HFFc6 (cell line): Measurements from ENCODE around the gene ZNF330. TPM values are rescaled to one million over a fixed set of nuclear protein-coding genes. Genes with fewer than 3 reads are reported as not detected.

Experiments
- DNase-seq: peaks from one replicate; pipeline ENCODE4 v3.0.0-alpha.2; 2018
- H3K27ac Mint-ChIP-seq: 2 replicates; pipeline ENCODE4 v1.8.0; 2020; ENCODE audit warnings: mild to moderate bottlenecking, mixed read lengths
- H3K27me3 Mint-ChIP-seq: 2 replicates; pipeline ENCODE4 v1.8.0; 2021; ENCODE audit warnings: mild to moderate bottlenecking, moderate library complexity, mixed read lengths; ENCODE audit not compliant: insufficient read depth
- H3K36me3 Mint-ChIP-seq: 2 replicates; pipeline ENCODE4 v1.8.0; 2021; ENCODE audit warnings: low read depth, mixed read lengths
- H3K4me1 Mint-ChIP-seq: 2 replicates; pipeline ENCODE4 v1.8.0; 2020; ENCODE audit warnings: low read depth, mixed read lengths
- H3K4me3 Mint-ChIP-seq: 2 replicates; pipeline ENCODE4 v1.8.0; 2020; ENCODE audit warnings: mild to moderate bottlenecking, moderate library complexity, mixed read lengths
- H3K9me3 Mint-ChIP-seq: 2 replicates; pipeline ENCODE4 v1.8.0; 2020; ENCODE audit warnings: mild to moderate bottlenecking, mixed read lengths
- CTCF ChIP-seq: fragments of 200-600 bp; sonication (generic); IDR thresholded peaks from 2 replicates; pipeline ENCODE4 v1.5.0; 2021; ENCODE audit warnings: antibody characterized with exemption, mild to moderate bottlenecking
- total RNA-seq, 6 experiments: library from RNA; stranded (reverse); fragmentation: NEBNext Ultra II Directional; extraction: Animal tissue kit (Norgen Biotek cat#: 25700); gene quantifications; 2 replicates in 1 of 6; 3 replicates in 5 of 6; pipeline ENCODE4 v1.2.3, GENCODE V29; 2021

Gene ZNF330
- total RNA-seq, 6 experiments from 2014 or later, result 39.4 to 48.8 (median 42.2) TPM

GRCh38 chr4:141246683-141247429 is 26.2 kb downstream of the ZNF330 start:
- TF ChIP-seq CTCF, result no peak
- H3K27ac Mint-ChIP-seq, result peak overlapping the region; percentile 78
- DNase-seq, result peak; percentile 14
- H3K27me3 Mint-ChIP-seq, result no peaks in the 10 kb centered on the region
- H3K4me1 Mint-ChIP-seq, result peaks cover 54% of the 10 kb centered on the region
- no peaks in the 10 kb centered on the region for H3K36me3 Mint-ChIP-seq
- no peaks in the 10 kb centered on the region for H3K9me3 Mint-ChIP-seq
- peak overlapping the region; percentile 11 for H3K4me3 Mint-ChIP-seq

GRCh38 chr4:141247430-141247780 is 26.7 kb downstream of the ZNF330 start:
- TF ChIP-seq CTCF, result no peak
- Mint-ChIP-seq H3K4me1 (peaks cover 48% of the 10 kb centered on the region), H3K36me3 (no peaks in the 10 kb centered on the region), H3K27ac (peak overlapping the region; percentile 78), H3K9me3 (no peaks in the 10 kb centered on the region), H3K4me3 (peak overlapping the region; percentile 11), H3K27me3 (no peaks in the 10 kb centered on the region)
- DNase-seq, result no peak

GRCh38 chr4:141248029-141248428 is 27.3 kb downstream of the ZNF330 start:
- H3K27me3 Mint-ChIP-seq, result no peaks in the 10 kb centered on the region
- peaks cover 47% of the 10 kb centered on the region for H3K4me1 Mint-ChIP-seq
- H3K36me3 Mint-ChIP-seq, result no peaks in the 10 kb centered on the region
- peak overlapping the region; percentile 10; the same call in 1 of the 2 replicates for H3K4me3 Mint-ChIP-seq
- H3K27ac Mint-ChIP-seq, result peak overlapping the region; percentile 78
- no peak for TF ChIP-seq CTCF
- H3K9me3 Mint-ChIP-seq, result no peaks in the 10 kb centered on the region
- peak; percentile 47 for DNase-seq

- no peaks in the 10 kb centered on the region for H3K27me3 Mint-ChIP-seq
- H3K4me1 Mint-ChIP-seq, result peaks cover 47% of the 10 kb centered on the region
- H3K27ac Mint-ChIP-seq, result no peak overlapping the region
- no peak for TF ChIP-seq CTCF
- H3K9me3 Mint-ChIP-seq, result no peaks in the 10 kb centered on the region
- no peaks in the 10 kb centered on the region for H3K36me3 Mint-ChIP-seq
- no peak for DNase-seq
- H3K4me3 Mint-ChIP-seq, result no peak overlapping the region
Measured at GRCh38 chr4:141248486-141248885, 27.8 kb downstream of the ZNF330 start.

- no peaks in the 10 kb centered on the region for H3K27me3 Mint-ChIP-seq
- H3K4me1 Mint-ChIP-seq, result peaks cover 20% of the 10 kb centered on the region
- H3K36me3 Mint-ChIP-seq, result no peaks in the 10 kb centered on the region
- no peak overlapping the region for H3K4me3 Mint-ChIP-seq
- DNase-seq, result no peak
- no peak overlapping the region for H3K27ac Mint-ChIP-seq
- H3K9me3 Mint-ChIP-seq, result no peaks in the 10 kb centered on the region
- peak; percentile 24; the same call in 1 of the 2 replicates for TF ChIP-seq CTCF
Measured at GRCh38 chr4:141254326-141254725, 33.6 kb downstream of the ZNF330 start.
